HFF-Myc (cell line): ENCODE measurements around the gene RNF151.

Experiments used
- DNase-seq: peaks from one replicate; pipeline ENCODE4 v3.0.0-alpha.2; 2011; ENCODE audit warnings: low read depth; ENCODE audit errors: extremely low read depth
- H3K4me3 ChIP-seq: replicated peaks from 2 replicates; pipeline ENCODE4 v1.5.1; 2011; ENCODE audit warnings: low read depth, mild to moderate bottlenecking, control low read depth, low read length
- TF ChIP-seq, protein P1 (sequence below): IDR thresholded peaks from 2 replicates; pipeline ENCODE4 v1.5.1; 2012; ENCODE audit warnings: mild to moderate bottlenecking, low read depth, low read length, control low read depth; ENCODE audit errors: missing control alignments

RNF151 gene

DNA sequence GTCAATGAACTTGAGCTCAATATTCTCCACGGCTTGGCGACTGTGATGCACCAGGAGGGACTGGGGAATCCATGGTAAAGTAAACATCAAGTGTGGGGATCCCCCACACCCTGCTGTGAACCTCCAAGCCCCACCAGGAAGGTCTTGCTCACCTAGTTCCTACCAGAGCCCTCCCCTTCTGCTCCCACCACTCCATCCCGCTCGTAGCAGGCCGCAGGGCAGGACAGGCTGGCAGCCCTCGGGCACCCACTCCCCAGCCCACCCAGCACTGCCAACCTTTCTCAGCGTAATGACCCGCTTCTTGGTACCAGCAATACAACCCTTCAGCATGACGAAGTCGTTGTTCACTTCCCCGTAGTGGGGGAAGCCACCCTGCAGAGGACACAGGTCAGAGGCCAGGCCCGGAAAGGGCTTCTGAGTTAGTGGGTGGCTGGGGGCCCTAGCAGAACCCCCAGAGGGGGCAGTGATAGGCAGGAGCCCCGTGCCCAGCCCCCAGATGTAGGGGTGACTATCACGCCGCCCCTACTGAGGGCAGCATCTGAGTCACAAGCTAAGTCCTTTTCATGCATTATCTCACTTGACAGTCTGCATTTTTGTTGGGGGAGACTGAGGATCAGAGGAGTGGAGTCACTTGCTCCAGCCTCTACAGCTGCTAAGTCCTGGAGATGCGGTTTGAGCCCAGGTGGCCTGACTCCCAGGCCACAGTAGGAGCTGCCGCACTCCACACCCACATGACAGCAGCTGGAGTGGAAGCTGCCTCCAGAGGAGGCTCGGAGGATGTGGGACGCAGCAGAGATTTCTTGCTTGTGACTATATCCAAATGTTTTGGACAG lies 20.9 kb upstream of the RNF151 start:
- DNase-seq = no peak
- H3K4me3 ChIP-seq = no peak overlapping the region
- TF ChIP-seq, protein P1, sequence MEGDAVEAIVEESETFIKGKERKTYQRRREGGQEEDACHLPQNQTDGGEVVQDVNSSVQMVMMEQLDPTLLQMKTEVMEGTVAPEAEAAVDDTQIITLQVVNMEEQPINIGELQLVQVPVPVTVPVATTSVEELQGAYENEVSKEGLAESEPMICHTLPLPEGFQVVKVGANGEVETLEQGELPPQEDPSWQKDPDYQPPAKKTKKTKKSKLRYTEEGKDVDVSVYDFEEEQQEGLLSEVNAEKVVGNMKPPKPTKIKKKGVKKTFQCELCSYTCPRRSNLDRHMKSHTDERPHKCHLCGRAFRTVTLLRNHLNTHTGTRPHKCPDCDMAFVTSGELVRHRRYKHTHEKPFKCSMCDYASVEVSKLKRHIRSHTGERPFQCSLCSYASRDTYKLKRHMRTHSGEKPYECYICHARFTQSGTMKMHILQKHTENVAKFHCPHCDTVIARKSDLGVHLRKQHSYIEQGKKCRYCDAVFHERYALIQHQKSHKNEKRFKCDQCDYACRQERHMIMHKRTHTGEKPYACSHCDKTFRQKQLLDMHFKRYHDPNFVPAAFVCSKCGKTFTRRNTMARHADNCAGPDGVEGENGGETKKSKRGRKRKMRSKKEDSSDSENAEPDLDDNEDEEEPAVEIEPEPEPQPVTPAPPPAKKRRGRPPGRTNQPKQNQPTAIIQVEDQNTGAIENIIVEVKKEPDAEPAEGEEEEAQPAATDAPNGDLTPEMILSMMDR = no peak

DNA sequence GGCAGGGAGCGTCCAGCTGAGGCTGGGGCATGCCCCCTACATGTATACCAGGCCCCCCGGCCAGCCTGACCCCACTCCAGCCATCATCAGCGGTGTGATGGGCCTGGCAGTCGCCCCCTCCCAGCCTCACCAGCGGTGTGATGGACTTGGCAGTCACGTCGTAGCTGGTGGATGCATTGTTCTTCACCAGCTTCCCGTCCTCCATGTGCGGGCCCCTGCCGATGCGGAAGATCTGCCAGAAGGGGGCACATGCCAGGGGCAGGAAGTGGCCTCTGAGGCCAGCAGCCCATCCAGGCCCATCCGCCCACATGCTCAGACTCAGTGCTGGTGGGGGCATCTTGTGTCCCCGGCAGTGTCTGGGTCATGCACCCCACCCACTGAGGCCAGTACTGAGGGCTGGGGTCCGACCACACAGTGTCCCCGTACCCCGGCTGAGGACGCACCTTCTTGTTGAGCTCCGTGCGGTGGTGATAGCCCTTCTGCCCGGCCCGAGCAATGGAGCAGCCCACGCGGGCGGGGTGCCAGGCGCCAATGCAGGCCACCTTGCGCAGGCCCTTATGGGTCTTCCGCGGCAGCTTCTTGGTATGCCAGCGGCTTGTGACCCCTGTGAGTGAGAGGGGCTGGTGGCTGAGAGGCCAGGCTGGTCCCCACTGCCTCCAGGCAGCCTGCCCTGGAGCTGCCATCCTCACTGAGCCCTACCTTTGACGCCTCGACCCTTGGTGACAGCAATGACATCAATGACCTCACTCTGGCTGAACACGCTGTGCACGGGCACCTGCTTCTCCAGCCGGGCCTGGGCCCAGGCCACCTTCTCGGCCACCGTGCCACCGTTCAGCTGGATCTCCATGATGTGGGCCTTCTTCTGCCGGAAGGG lies 19.9 kb upstream of the RNF151 start:
- H3K4me3 ChIP-seq = no peak overlapping the region
- DNase-seq = no peak
- TF ChIP-seq, protein P1 = no peak

DNA sequence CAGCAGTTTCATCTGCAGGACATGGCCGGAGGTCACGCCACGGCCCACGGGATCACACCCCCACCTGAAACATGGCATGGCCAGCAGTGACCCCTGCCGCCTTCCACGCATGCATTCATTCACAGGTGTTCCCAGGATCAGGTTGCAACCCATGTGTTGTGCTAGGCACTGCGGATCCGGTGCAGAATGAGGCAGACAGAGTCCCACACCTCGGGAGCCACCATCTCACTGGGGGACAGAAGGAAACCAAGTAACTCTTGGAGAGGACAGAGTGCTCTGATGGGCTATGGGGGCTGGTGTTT lies 19.3 kb upstream of the RNF151 start:
- no peak for DNase-seq
- TF ChIP-seq, protein P1 = no peak
- H3K4me3 ChIP-seq = no peak overlapping the region

DNA sequence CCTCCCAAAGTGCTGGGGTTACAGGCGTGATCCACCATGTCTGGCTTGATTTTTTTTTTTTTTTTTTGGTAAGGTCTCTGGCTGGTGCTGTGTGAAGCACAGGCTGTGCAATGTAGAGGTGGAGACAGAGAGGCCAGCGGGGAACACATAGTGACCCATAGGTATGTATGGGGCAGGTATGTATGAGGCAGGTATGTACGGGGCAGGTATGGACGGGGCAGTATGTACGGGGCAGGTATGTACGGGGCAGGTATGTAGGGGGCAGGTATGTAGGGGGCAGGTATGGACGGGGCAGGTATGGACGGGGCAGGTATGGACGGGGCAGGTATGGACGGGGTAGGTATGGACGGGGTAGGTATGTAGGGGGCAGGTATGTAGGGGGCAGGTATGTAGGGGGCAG lies 17.1 kb upstream of the RNF151 start:
- no peak for DNase-seq
- H3K4me3 ChIP-seq = no peak overlapping the region
- TF ChIP-seq, protein P1 = no peak

DNA sequence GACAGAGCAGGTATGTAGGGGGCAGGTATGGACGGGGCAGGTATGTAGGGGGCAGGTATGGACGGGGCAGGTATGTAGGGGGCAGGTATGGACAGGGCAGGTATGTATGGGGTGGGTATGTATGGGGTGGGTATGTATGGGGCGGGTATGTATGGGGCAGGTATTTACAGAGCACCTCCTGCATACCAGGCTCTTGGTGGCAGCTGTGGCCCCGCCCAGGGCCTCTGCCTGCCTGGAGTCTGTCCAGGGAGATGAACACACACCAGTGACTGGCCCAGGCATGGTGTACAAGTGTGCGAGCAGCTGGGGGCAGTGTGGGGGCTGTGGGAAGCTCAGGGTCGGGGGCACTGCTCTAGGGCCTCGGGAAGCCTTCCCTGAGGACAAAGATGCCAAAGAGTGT lies 16.6 kb upstream of the RNF151 start:
- DNase-seq = no peak
- H3K4me3 ChIP-seq = no peak overlapping the region
- TF ChIP-seq, protein P1 = no peak

DNA sequence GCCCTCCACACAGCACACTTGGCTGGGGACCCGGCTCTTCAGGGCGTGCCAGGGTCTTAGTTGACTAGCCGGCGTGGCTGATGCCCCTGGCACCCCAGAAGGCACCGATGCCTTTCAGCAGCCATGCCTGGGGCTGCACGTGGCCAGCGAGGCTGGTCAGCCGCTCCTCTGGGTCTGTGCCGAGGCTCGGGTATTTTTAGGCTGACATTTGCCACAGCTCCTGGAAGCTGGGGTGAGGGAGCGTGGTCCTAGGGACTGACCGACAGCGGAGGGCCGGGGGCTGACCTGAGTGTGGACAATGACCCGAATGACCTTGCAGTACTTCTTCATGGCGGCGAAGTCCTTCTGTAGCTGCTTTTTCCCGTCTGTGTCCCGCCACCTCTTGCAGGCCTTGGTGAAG lies 16.1 kb upstream of the RNF151 start:
- TF ChIP-seq, protein P1 = no peak
- H3K4me3 ChIP-seq = no peak overlapping the region
- DNase-seq = no peak
